NT2/D1 (cell line): ENCODE data around the gene SLC6A2.

ENCODE experiments used
- DNase-seq: peaks from one replicate; pipeline ENCODE4 v3.0.0-alpha.2; 2011; ENCODE audit warnings: low read depth, low spot score
- H3K27me3 ChIP-seq: 2 replicates; pipeline ENCODE4 v1.6.0; 2011; ENCODE audit warnings: mild to moderate bottlenecking; ENCODE audit not compliant: insufficient read length, insufficient read depth
- H3K36me3 ChIP-seq: 2 replicates; pipeline ENCODE4 v1.6.1; 2011; ENCODE audit warnings: mild to moderate bottlenecking, low read length, mixed read lengths; ENCODE audit not compliant: insufficient read depth, insufficient read length
- H3K4me1 ChIP-seq: 2 replicates; pipeline ENCODE4 v1.5.1; 2011; ENCODE audit not compliant: insufficient read depth, insufficient read length
- H3K4me3 ChIP-seq: 2 replicates; pipeline ENCODE4 v1.5.1; 2011; ENCODE audit warnings: low read depth; ENCODE audit not compliant: insufficient read length
- H3K9ac ChIP-seq: 2 replicates; pipeline ENCODE4 v1.6.0; 2011; ENCODE audit warnings: low read depth; ENCODE audit not compliant: insufficient read length
- H3K9me3 ChIP-seq: 2 replicates; pipeline ENCODE4 v1.5.1; 2011; ENCODE audit warnings: mild to moderate bottlenecking, low read length; ENCODE audit not compliant: insufficient read depth
- SUZ12 ChIP-seq: IDR thresholded peaks from 2 replicates; pipeline ENCODE4 v1.6.1; 2011; ENCODE audit not compliant: insufficient read length, insufficient read depth; ENCODE audit errors: extremely low read depth
- YY1 ChIP-seq: IDR thresholded peaks from 2 replicates; pipeline ENCODE4 v1.6.1; 2011; ENCODE audit not compliant: insufficient read length, insufficient read depth
- ZNF274 ChIP-seq: IDR thresholded peaks from 2 replicates; pipeline ENCODE4 v1.6.1; 2011; ENCODE audit warnings: mild to moderate bottlenecking, low read depth, low read length

SLC6A2 gene

DNA sequence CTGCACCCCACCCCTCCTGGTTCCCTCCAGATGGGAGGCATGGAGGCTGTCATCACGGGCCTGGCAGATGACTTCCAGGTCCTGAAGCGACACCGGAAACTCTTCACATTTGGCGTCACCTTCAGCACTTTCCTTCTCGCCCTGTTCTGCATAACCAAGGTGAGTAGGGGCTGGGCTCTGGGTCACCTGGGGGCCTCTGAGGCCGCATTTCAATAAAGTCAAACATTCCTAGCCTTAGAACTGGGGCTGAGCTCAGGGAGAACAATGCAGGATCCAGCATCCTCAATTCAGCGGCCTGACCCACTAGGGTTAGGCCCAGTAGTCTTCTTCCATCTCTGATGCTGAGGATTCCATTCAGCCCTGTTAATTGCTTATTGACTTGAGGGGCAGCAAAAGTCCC is 42.1 kb downstream of the SLC6A2 start:
- H3K4me1 ChIP-seq: peaks cover 13% of the 10 kb centered on the region
- no peaks in the 10 kb centered on the region for H3K27me3 ChIP-seq
- H3K4me3 ChIP-seq: no peak overlapping the region
- H3K36me3 ChIP-seq: no peaks in the 10 kb centered on the region
- DNase-seq: no peak
- no peaks in the 10 kb centered on the region for H3K9me3 ChIP-seq
- no peak for TF ChIP-seq SUZ12
- TF ChIP-seq ZNF274: no peak
- no peak for TF ChIP-seq YY1
- H3K9ac ChIP-seq: no peak overlapping the region

DNA sequence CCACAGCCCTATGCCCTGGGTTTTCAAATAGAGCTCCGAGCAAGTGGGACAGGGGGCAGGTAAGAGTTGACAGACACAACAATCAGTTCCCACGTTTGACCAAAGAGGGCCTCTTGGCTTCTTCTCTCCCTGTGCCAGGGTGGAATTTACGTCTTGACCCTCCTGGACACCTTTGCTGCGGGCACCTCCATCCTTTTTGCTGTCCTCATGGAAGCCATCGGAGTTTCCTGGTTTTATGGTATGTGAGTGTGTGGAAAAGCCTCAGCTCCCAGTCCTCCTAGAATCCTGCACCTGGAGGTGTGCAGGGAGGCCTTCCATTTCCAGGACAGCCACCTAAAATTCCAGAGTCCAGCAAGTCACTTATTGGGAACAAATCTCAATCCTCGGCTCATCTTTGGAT is 42.5 kb downstream of the SLC6A2 start:
- no peak for DNase-seq
- Histone ChIP-seq H3K9me3 (no peaks in the 10 kb centered on the region), H3K36me3 (no peaks in the 10 kb centered on the region), H3K27me3 (no peaks in the 10 kb centered on the region), H3K9ac (no peak overlapping the region), H3K4me1 (peaks cover 13% of the 10 kb centered on the region), H3K4me3 (no peak overlapping the region)
- TF ChIP-seq ZNF274 (no peak), YY1 (no peak), SUZ12 (no peak)

DNA sequence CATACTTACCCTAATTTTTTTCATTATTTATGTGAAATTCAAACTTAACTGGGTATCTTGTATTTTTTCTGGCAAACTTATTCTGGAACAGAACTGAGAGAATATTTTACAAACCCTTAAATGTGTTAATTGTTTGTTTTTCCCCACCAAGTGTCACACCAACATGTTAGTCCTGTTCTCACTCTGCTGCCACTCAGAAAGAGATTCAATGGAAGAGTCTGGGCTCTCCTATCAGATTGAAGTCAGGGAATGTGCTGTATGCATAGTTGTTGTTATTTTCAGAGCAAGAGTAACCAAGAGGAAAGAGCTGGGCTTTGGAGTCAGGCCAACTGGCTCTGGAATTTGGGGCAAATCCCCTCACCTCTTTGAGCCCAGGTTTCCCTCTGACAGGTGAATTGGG is 43.2 kb downstream of the SLC6A2 start:
- H3K4me3 ChIP-seq: no peak overlapping the region
- TF ChIP-seq SUZ12 (no peak), YY1 (no peak), ZNF274 (no peak)
- peaks cover 13% of the 10 kb centered on the region for H3K4me1 ChIP-seq
- no peak overlapping the region for H3K9ac ChIP-seq
- H3K27me3 ChIP-seq: no peaks in the 10 kb centered on the region
- DNase-seq: no peak
- no peaks in the 10 kb centered on the region for H3K36me3 ChIP-seq
- H3K9me3 ChIP-seq: no peaks in the 10 kb centered on the region

DNA sequence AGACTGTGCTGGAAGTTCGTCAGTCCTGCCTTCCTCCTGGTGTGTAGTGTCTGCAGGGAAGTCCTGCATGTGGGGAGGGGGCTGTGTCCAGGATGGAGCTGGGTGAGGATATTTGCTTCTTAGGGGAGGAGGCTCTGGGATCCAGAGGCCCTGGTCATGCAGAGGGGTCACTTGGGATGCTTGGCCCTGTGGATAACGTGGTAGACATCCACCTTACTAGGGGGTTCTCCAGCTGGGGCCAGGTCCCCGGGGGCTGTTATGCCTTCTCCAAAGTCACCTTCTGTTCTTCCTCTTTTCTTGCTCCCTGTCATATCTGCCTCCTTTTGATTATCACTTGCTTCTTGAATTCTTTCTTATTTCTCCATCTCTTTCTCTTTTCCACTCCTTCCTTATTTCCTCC is 43.8 kb downstream of the SLC6A2 start:
- H3K27me3 ChIP-seq: no peaks in the 10 kb centered on the region
- no peaks in the 10 kb centered on the region for H3K9me3 ChIP-seq
- H3K4me1 ChIP-seq: peaks cover 13% of the 10 kb centered on the region
- no peak overlapping the region for H3K9ac ChIP-seq
- H3K36me3 ChIP-seq: no peaks in the 10 kb centered on the region
- no peak for DNase-seq
- no peak for TF ChIP-seq YY1
- no peak for TF ChIP-seq SUZ12
- TF ChIP-seq ZNF274: no peak
- H3K4me3 ChIP-seq: no peak overlapping the region

DNA sequence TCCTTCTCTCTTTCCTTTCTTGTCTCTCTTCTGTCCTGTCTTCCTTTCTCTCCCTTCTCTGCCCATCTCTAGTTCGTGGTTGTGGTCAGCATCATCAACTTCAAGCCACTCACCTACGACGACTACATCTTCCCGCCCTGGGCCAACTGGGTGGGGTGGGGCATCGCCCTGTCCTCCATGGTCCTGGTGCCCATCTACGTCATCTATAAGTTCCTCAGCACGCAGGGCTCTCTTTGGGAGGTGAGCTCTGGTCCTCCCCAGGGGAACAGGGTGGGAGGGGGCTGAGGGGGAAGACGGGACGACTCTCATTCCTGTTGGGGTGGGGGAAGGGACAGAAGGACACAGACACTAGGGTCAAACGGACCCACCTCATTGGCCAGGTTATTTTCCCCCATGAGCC is 44.3 kb downstream of the SLC6A2 start:
- Histone ChIP-seq H3K27me3 (no peaks in the 10 kb centered on the region), H3K4me3 (no peak overlapping the region), H3K4me1 (peaks cover 13% of the 10 kb centered on the region), H3K36me3 (no peaks in the 10 kb centered on the region), H3K9ac (no peak overlapping the region), H3K9me3 (no peaks in the 10 kb centered on the region)
- no peak for DNase-seq
- TF ChIP-seq YY1 (no peak), ZNF274 (no peak), SUZ12 (no peak)

DNA sequence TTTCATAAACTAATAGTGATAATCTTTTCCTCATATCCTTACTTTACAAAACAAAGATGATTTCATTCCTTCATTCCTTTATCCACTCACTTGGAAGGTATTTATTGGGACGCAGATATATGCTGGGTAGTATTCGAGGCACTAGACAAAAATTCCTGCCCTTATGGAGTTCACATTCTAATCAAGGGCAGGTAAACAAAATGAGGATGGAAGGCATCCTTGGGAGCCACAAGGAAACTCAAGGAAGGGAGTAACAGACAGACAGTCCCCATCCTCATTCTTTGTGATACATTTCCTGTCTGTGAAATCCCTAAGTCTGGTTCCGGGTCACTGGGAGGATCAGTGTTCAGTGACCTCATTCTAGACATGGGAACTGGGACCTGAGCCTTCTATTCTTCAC is 45.2 kb downstream of the SLC6A2 start:
- H3K9me3 ChIP-seq: no peaks in the 10 kb centered on the region
- TF ChIP-seq YY1: no peak
- TF ChIP-seq SUZ12: no peak
- TF ChIP-seq ZNF274: no peak
- H3K9ac ChIP-seq: no peak overlapping the region
- H3K4me1 ChIP-seq: peaks cover 13% of the 10 kb centered on the region
- H3K36me3 ChIP-seq: no peaks in the 10 kb centered on the region
- H3K27me3 ChIP-seq: no peaks in the 10 kb centered on the region
- no peak for DNase-seq
- H3K4me3 ChIP-seq: no peak overlapping the region

DNA sequence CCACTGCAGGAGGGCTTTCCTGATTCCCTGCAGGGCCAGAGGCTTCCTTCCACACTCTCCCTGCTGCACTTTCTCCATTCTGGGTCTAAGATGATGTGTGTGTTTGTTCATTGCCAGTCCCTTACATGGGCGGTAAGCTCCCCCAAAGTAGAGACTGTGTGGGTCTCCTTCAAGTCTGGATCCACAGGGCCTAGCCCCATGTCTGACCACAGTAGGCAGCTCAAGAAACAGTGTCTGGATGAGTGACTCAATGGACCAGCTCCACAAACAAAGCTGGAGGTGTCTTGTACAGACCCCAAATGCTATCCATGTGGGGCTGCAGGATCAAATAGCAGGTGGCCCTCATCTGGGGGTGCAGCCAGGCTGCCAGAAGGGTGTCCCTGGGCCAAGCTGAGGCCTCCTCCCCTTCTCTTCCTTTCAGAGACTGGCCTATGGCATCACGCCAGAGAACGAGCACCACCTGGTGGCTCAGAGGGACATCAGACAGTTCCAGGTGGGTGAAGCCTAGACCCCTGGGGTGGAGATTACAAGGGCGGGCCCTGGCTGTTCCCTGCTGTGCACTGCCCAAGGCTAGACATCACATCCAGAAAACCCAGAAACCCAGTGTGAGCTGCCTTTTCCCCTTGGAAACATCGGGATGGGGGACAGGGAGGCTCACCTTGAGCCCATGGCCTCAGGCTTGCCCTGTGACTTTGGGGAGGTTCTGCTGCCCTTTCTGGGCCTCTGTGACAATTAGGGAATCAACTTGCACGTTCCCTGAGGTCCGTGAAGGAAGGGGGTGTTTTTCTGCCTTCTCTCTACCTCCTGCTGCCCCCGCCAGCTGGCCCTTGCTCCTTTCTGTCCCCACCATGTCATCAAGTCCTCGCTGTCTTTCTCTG is 45.9 kb downstream of the SLC6A2 start:
- H3K9me3 ChIP-seq: no peaks in the 10 kb centered on the region
- no peak overlapping the region for H3K4me3 ChIP-seq
- no peak for TF ChIP-seq YY1
- TF ChIP-seq ZNF274: no peak
- no peak for TF ChIP-seq SUZ12
- peak; percentile 35 for DNase-seq
- peaks cover 13% of the 10 kb centered on the region for H3K4me1 ChIP-seq
- no peaks in the 10 kb centered on the region for H3K27me3 ChIP-seq
- no peaks in the 10 kb centered on the region for H3K36me3 ChIP-seq
- H3K9ac ChIP-seq: no peak overlapping the region
